BLaER1 (cell line): Measurements from ENCODE around the gene FILIP1L.

Experiments used
- H3K27ac ChIP-seq: shearing (Covaris generic); formaldehyde crosslinking; 2 replicates; pipeline ENCODE4 v1.8.1; 2022
- H3K27me3 ChIP-seq: shearing (Covaris generic); formaldehyde crosslinking; 2 replicates; pipeline ENCODE4 v1.8.1; 2022
- H3K36me3 ChIP-seq: shearing (Covaris generic); formaldehyde crosslinking; 2 replicates; pipeline ENCODE4 v1.8.1; 2022
- H3K4me1 ChIP-seq: shearing (Covaris generic); formaldehyde crosslinking; 2 replicates; pipeline ENCODE4 v1.8.1; 2022
- H3K4me2 ChIP-seq: shearing (Covaris generic); formaldehyde crosslinking; 2 replicates; pipeline ENCODE4 v1.8.1; 2022
- H3K4me3 ChIP-seq: shearing (Covaris generic); formaldehyde crosslinking; 2 replicates; pipeline ENCODE4 v1.8.1; 2022
- H3K9ac ChIP-seq: shearing (Covaris generic); formaldehyde crosslinking; 2 replicates; pipeline ENCODE4 v1.8.1; 2022
- H3K9me3 ChIP-seq: shearing (Covaris generic); formaldehyde crosslinking; 2 replicates; pipeline ENCODE4 v1.8.1; 2022
- H4K20me1 ChIP-seq: shearing (Covaris generic); formaldehyde crosslinking; 2 replicates; pipeline ENCODE4 v1.8.1; 2022
- Cebpa-rat ChIP-seq: shearing (Covaris generic); IDR thresholded peaks from 2 replicates; pipeline ENCODE4 v1.8.1; 2022

Gene FILIP1L

DNA sequence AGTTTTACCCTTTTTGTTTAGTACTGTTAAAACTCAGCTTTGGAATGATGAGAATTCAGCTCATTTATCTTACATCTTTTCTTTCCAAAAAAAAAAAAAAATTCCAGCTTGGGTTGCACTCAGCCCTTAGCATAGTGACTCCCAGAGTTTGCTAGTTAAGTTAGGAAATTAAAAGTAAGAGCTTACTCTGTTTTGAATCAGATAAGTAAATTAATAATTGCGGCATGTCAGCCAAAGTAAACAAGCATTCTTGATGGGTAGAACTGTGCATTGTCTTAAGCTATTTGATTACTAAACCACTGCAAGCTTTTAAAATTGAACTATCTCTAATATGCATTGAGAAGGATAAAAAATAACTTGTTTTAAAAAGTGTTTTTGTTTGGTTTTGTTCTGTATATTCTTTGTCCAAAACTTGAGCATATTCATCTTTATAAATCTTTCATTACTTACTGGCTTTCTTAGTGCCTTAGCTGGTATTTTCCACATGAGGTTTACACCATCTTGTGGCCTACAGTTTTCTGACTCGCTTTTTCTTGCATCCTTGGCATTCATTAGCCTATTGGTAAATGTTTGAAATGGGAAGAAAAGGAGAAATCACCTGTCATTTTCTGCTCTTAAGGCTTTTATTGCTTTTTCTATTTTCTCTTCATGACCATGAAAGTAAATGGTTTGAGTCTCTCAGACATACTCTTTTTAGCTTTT is 107.6 kb downstream of the FILIP1L start:
- no peak for TF ChIP-seq Cebpa-rat
- H3K27me3 ChIP-seq, result no peaks in the 10 kb centered on the region
- 0 out of 2 replicates have a peak, but pooled peaks cover 6% of the 10 kb centered on the region for H3K4me1 ChIP-seq
- no peaks in the 10 kb centered on the region for H3K9me3 ChIP-seq
- H3K9ac ChIP-seq, result no peak overlapping the region
- H3K4me2 ChIP-seq, result no peak overlapping the region
- H3K4me3 ChIP-seq, result no peak overlapping the region
- no peak overlapping the region for H3K27ac ChIP-seq
- peaks cover 16% of the 10 kb centered on the region; the same call in 1 of the 2 replicates for H4K20me1 ChIP-seq
- 0 out of 2 replicates have a peak, but pooled peaks cover 10% of the 10 kb centered on the region for H3K36me3 ChIP-seq

DNA sequence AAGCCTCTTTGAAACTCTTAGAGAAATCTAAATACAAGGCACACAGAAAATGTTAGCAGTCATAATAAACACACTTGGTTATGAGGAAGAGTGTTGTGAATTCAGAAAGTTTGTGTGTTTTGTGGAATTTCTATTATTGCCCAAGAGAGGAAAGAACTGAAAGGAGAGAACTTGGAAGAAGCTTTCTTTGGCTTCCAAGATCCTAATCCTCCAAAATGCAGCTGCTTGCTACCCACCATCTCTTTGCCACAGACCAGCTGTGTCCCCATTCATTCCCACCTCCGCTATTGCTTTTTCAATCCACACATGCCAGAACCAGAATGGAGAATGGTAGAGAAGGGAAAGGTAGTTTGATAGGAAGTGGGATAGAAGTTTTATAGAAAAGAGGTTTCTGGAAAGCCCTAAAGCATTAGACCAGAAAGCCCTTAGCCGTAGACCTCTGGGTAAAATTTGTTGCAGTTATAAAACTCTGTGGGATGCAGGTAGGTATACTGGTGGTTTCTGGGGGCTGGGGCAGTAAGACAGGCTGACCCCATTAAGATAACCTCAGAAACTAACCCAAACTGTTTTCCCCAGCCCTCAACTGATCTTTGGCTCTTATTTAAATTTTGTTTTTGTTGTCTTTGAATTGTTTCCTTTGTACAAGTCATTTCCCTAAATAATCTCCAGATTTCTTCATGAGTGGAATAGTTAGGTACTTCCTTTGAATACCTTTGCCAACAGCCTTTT is 108.5 kb downstream of the FILIP1L start:
- Histone ChIP-seq H4K20me1 (peaks cover 16% of the 10 kb centered on the region; the same call in 1 of the 2 replicates), H3K36me3 (0 out of 2 replicates have a peak, but pooled peaks cover 2% of the 10 kb centered on the region), H3K4me2 (no peak overlapping the region), H3K4me3 (no peak overlapping the region), H3K27ac (no peak overlapping the region), H3K9me3 (no peaks in the 10 kb centered on the region), H3K9ac (no peak overlapping the region), H3K27me3 (no peaks in the 10 kb centered on the region), H3K4me1 (0 out of 2 replicates have a peak, but pooled peaks cover 6% of the 10 kb centered on the region)
- no peak for TF ChIP-seq Cebpa-rat

DNA sequence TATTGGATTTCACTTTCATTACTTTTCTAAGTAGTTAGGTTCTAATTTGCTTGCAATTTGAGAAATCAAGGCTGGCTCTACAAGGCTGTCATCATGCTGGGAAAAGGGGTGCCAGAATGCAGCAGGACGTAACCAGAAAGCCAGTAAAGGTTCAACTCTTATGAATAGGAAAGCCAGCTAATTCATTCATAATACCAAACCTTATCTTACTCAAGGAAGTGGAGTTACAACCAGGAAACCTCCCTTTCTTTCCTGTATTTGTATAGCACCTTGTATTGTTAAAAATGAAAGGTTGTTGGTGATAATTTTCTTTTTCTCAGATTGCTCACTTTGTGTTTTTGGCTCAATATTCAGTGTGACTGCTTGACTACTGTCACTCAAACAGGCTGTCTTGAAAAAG is 109.4 kb downstream of the FILIP1L start:
- Histone ChIP-seq H3K9ac (no peak overlapping the region), H4K20me1 (peaks cover 16% of the 10 kb centered on the region; the same call in 1 of the 2 replicates), H3K27ac (no peak overlapping the region), H3K27me3 (no peaks in the 10 kb centered on the region), H3K9me3 (no peaks in the 10 kb centered on the region), H3K4me1 (0 out of 2 replicates have a peak, but pooled peaks cover 3% of the 10 kb centered on the region), H3K4me3 (no peak overlapping the region), H3K4me2 (no peak overlapping the region), H3K36me3 (no peaks in the 10 kb centered on the region)
- TF ChIP-seq Cebpa-rat, result no peak

DNA sequence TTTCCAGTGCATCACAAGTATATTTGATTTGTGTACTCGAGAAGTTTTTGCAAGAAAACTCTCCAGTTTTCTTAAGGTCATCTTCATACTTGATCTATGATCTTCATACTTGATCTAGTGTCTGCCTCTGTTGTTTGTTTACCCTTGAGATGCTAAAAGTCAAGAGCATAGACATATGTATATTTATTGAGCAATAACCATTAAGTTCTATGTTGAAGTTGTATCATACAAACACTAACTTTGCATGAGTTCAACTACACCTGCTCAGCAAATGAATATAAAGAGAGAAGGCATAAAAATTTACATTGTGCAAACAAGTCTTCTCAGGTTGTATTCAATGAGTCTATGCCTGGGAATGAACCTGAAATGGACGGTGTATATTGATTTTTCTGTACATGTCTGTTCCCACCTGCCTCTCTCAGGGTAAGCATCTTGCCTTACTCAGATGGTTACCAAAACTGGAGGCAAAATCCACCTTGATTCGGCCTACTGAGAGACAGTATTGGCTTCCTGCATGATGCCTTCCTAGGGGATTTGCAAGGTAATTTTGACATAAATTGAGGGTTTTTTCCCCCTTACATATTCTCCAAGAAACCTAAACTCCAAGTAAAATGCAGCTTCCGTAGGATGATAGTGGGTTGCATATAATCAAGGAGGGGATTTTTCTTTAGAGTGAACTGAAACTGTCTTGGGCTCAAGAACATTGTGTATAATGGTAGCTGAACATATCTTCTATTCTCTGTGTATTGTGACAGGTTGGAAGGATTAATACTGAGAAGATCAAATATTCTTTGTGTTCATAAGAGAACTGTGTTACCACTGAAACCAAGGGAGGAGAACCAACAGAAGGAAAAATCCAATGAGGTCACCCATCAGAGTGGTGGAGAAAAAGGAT is 110.4 kb downstream of the FILIP1L start:
- Histone ChIP-seq H3K4me3 (no peak overlapping the region), H3K36me3 (no peaks in the 10 kb centered on the region), H3K9me3 (no peaks in the 10 kb centered on the region), H3K9ac (no peak overlapping the region), H3K27ac (no peak overlapping the region), H4K20me1 (peaks cover 16% of the 10 kb centered on the region; the same call in 1 of the 2 replicates), H3K4me2 (no peak overlapping the region), H3K27me3 (no peaks in the 10 kb centered on the region), H3K4me1 (no peaks in the 10 kb centered on the region)
- no peak for TF ChIP-seq Cebpa-rat

DNA sequence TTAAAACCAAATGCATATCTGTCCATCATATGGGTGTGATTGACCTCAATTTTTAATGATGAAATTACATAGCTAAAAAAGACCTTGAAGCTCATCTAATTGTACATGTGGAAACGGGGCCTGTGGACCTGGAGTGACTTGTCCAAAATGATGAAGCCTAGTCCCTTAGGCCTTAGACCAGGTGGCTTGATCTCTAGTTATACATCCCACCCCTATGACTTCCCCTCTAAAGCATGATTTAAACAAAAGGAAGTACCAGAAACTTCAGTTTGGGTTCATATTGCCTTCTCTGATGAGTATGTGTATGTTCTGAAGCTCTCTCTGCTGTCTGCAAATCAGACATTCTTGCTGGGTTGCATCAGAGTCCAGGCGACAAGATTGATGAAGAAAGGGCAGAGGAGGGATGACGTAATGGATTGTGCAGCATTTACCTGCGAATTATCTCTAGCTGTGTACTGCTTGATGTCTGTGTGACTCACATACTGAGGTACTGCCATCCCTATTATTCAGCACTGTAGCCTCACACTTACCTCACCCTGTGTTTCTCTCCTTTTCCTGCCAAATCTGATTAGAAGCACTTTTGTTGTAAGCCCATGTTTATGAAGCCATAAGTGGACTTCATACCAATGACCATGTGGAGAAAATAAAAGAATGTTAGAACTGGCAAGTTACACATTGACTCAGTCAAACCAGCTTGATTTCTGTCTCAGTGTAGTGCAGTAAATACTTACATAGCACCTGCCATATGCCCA is 111.5 kb downstream of the FILIP1L start:
- TF ChIP-seq Cebpa-rat, result no peak
- Histone ChIP-seq H3K36me3 (no peaks in the 10 kb centered on the region), H3K4me1 (no peaks in the 10 kb centered on the region), H3K27me3 (no peaks in the 10 kb centered on the region), H4K20me1 (peaks cover 16% of the 10 kb centered on the region; the same call in 1 of the 2 replicates), H3K27ac (no peak overlapping the region), H3K9ac (no peak overlapping the region), H3K4me2 (no peak overlapping the region), H3K9me3 (peaks cover 6% of the 10 kb centered on the region; the same call in 1 of the 2 replicates), H3K4me3 (no peak overlapping the region)

DNA sequence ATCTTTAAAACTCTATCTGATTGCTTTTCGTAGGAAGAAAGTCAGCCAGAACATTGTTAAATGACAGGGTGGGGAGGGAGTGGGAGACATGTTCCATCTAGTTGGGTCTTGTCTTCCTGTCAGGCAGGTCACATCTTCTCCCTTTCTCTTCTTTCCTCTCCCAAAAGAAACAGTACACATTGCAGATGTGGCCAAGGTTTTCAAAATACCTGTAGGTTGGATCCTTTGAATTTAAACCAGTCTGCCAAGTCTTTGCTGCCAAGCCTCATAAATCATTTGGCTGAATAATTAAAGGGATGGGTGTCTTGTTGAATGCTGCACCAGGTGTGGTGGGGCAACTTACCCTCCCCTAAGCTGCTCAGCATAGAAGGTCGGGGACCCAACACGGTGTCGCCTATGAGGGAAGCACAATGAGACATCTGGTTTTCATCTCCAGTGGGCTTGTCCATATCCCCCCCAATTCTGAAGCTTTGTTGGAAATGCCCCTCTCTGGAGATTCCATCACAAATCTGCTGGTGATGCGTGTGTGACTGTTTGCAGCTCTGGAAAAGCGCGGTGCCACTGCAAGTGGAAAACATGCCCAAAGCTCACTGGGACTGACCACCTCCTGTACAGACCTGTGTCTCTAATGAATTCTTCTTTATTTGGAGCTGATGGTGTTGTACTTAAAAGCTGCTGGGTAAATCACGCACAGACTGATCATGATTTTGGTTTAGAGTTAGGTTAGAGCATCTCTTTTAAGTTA is 112.6 kb downstream of the FILIP1L start:
- Histone ChIP-seq H3K4me3 (no peak overlapping the region), H3K4me1 (no peaks in the 10 kb centered on the region), H3K36me3 (no peaks in the 10 kb centered on the region), H4K20me1 (peaks cover 16% of the 10 kb centered on the region; the same call in 1 of the 2 replicates), H3K27me3 (no peaks in the 10 kb centered on the region), H3K4me2 (no peak overlapping the region), H3K27ac (no peak overlapping the region), H3K9ac (no peak overlapping the region), H3K9me3 (peaks cover 7% of the 10 kb centered on the region; the same call in 1 of the 2 replicates)
- TF ChIP-seq Cebpa-rat, result no peak

DNA sequence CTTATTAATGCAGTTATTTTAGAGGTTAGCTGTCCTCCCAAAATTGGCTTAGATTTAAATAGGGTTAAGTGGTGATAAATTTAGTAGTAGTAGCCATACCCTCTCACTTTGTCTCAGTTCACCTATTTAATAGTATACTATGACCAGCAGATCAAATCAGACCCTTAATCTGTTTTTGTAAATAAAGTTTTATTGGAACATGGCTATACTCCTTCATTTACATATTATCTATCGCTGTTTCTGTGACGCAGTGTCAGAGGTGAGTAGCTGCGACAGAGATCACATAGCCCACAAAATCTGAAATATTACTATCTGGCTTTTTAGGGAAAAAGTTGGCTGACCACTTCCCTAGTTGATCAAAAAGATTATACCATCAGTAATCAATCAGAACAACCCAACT is 113.2 kb downstream of the FILIP1L start:
- TF ChIP-seq Cebpa-rat, result no peak
- no peak overlapping the region for H3K4me2 ChIP-seq
- no peaks in the 10 kb centered on the region for H3K4me1 ChIP-seq
- H3K4me3 ChIP-seq, result no peak overlapping the region
- H3K27ac ChIP-seq, result no peak overlapping the region
- no peaks in the 10 kb centered on the region for H3K27me3 ChIP-seq
- peaks cover 16% of the 10 kb centered on the region; the same call in 1 of the 2 replicates for H4K20me1 ChIP-seq
- no peaks in the 10 kb centered on the region for H3K36me3 ChIP-seq
- no peak overlapping the region for H3K9ac ChIP-seq
- H3K9me3 ChIP-seq, result peaks cover 14% of the 10 kb centered on the region; the same call in 1 of the 2 replicates

DNA sequence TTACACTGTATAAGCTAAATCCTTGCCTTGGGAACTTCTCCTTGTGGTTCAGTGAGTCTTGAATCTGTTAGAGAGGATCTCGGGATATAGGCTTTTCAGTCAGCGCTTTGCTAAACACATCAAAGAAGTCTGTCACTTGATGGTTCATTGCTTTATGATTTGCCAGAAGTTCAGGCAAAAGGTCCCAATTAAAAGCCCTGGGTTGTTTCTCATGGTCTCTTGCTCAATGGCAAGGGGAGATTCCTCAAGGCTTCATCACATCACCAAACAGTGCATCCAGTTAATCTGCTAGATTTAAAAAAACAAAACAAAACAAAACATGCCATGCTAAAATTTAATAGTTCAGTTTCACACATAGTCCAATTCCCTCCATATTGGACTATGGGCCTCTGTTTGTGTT is 114.8 kb downstream of the FILIP1L start:
- Histone ChIP-seq H3K9me3 (peaks cover 29% of the 10 kb centered on the region), H3K4me1 (no peaks in the 10 kb centered on the region), H3K36me3 (peaks cover 9% of the 10 kb centered on the region; the same call in 1 of the 2 replicates), H3K27me3 (no peaks in the 10 kb centered on the region), H3K4me3 (no peak overlapping the region), H4K20me1 (peaks cover 11% of the 10 kb centered on the region; the same call in 1 of the 2 replicates), H3K4me2 (no peak overlapping the region), H3K27ac (no peak overlapping the region), H3K9ac (no peak overlapping the region)
- no peak for TF ChIP-seq Cebpa-rat
